Measurements from ENCODE around the gene GABRG3.

The GABRG3 gene

GRCh38 chr15:27485265-27485664, 514.3 kb downstream of the GABRG3 start:
- no peak for TF ChIP-seq CTCF (IDR thresholded peaks at IDR 0.05; ENCODE audit: low read depth, low read length)

GRCh38 chr15:27486051-27486450, 515.1 kb downstream of the GABRG3 start:
- DNase-seq (ENCODE audit: extremely low read depth, low read depth), result no peak
- no peak for TF ChIP-seq CTCF (IDR thresholded peaks at IDR 0.05; ENCODE audit: low read depth, low read length)

More at GRCh38 chr15:27485265-27485664, 514.3 kb downstream of the GABRG3 start:
- no peak for DNase-seq (ENCODE audit: extremely low read depth, low read depth)

GRCh38 chr15:27486683-27487647, 516.0 kb downstream of the GABRG3 start:
- no peak for TF ChIP-seq CTCF (IDR thresholded peaks at IDR 0.05; ENCODE audit: low read depth, low read length)
- DNase-seq (ENCODE audit: extremely low read depth, low read depth), result no peak

- no peak for DNase-seq (ENCODE audit: extremely low read depth, low read depth)
- no peak for TF ChIP-seq CTCF (IDR thresholded peaks at IDR 0.05; ENCODE audit: low read depth, low read length)
These were observed 516.9 kb downstream of the GABRG3 start for GRCh38 chr15:27487846-27488245.

- no peak for DNase-seq (ENCODE audit: extremely low read depth, low read depth)
- no peak for TF ChIP-seq CTCF (IDR thresholded peaks at IDR 0.05; ENCODE audit: low read depth, low read length)
These were observed 520.0 kb downstream of the GABRG3 start for GRCh38 chr15:27490867-27491595.

GRCh38 chr15:27491666-27492621, 521.0 kb downstream of the GABRG3 start:
- TF ChIP-seq CTCF (IDR thresholded peaks at IDR 0.05; ENCODE audit: low read depth, low read length), result no peak
- no peak for DNase-seq (ENCODE audit: extremely low read depth, low read depth)

All from AG09319 (cell line).